ENCODE results near the gene PSMD2.

The PSMD2 gene

GRCh38 chr3:184275961-184276910 lies 22.8 kb upstream of the PSMD2 start, which contains the start of gene ECE2:
ECE2 (plus strand) TSS chr3:184276022; CDS start chr3:184276154, 132 bp downstream.
- no peak within 1 kb of the TSS for H3K4me3 ChIP-seq (ENCODE audit: low read depth, low read length)
- no peak for DNase-seq (ENCODE audit: low read depth)

- no peak overlapping the region for H3K4me3 ChIP-seq (ENCODE audit: low read depth, low read length)
- no peak for DNase-seq (ENCODE audit: low read depth)
These were observed 21.7 kb upstream of the PSMD2 start for GRCh38 chr3:184277366-184277765.

DNA sequence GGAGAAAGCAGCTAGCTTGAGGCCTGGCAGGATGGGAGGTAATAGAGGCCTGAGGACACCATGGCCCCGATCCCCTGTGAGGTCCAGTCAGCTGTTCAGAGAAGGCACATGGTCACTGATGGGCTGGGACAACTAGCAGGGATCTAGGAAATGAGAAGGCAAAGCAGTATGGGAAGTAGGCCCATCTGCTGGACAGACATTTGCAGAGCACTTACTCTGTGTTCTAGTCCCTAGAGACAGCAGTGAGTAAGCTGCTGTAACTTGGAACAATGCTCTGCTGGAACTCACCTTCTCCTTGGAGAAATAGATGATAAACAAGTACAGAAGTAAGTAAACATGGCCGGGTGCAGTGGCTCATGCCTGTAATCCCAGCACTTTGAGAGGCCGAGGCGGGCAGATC lies 16.1 kb upstream of the PSMD2 start:
- no peak for DNase-seq (ENCODE audit: low read depth)
- no peak overlapping the region for H3K4me3 ChIP-seq (ENCODE audit: low read depth, low read length)

DNA sequence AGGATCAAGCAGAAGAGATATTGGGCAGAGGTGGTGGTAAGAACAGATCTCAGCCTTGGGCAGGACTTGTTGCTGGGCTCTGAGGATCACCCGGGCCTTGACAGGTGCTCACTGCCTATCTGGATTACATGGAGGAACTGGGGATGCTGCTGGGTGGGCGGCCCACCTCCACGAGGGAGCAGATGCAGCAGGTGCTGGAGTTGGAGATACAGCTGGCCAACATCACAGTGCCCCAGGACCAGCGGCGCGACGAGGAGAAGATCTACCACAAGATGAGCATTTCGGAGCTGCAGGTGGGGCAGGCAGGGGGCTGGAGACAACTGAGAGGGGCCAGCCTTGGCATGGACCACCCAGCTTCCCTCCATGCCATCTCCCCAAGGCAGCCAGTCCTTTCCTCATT lies 15.4 kb upstream of the PSMD2 start:
- H3K4me3 ChIP-seq (ENCODE audit: low read depth, low read length), result no peak overlapping the region
- no peak for DNase-seq (ENCODE audit: low read depth)

GRCh38 chr3:184284696-184285095 lies 14.3 kb upstream of the PSMD2 start:
- H3K4me3 ChIP-seq (ENCODE audit: low read depth, low read length), result no peak overlapping the region
- peak; percentile 42 for DNase-seq (ENCODE audit: low read depth)

DNA sequence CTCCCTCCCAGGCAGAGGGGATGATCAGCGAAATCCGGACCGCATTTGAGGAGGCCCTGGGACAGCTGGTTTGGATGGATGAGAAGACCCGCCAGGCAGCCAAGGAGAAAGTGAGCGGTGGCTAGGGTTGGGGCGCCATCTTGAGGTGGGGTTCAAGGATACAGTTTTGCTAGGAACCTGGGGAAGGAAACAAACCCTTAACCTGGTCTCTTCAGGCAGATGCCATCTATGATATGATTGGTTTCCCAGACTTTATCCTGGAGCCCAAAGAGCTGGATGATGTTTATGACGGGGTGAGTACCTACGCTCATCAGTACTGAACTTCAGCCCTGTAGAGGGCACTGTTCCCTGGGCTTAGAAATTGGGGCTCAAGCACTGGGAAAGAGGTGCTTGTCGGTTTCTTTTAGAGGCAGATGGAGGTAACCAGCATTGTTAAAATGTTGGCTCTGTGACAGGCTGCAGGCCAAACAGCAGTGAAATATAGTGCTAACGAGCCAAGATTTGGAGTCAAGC lies 9.6 kb upstream of the PSMD2 start:
- H3K4me3 ChIP-seq (ENCODE audit: low read depth, low read length), result no peak overlapping the region

DNA sequence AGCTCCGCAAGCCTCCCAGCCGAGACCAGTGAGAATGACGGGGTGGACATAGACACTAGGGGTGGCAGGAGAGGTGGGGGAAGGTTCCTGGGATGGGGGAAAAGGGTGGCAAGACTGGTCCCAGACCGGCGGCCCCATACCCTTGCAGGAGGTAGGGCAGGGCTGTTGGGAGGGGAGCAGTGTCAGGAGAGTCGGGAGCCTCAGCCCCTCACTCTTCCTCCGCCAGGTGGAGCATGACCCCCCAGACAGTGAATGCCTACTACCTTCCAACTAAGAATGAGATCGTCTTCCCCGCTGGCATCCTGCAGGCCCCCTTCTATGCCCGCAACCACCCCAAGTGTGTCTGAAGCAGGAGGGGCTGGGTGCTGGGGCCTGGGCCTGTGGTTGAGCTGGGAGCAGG lies 8.7 kb upstream of the PSMD2 start:
- no peak overlapping the region for H3K4me3 ChIP-seq (ENCODE audit: low read depth, low read length)
- DNase-seq (ENCODE audit: low read depth), result no peak

More for the DNA sequence above, 9.6 kb upstream of the PSMD2 start:
- DNase-seq (ENCODE audit: low read depth), result peak; percentile 8

GRCh38 chr3:184291044-184291737 lies 7.8 kb upstream of the PSMD2 start:
- DNase-seq (ENCODE audit: low read depth), result no peak
- no peak overlapping the region for H3K4me3 ChIP-seq (ENCODE audit: low read depth, low read length)

- DNase-seq (ENCODE audit: low read depth), result no peak
- no peak overlapping the region for H3K4me3 ChIP-seq (ENCODE audit: low read depth, low read length)
These were observed 7.1 kb upstream of the PSMD2 start for GRCh38 chr3:184291738-184292445.

DNA sequence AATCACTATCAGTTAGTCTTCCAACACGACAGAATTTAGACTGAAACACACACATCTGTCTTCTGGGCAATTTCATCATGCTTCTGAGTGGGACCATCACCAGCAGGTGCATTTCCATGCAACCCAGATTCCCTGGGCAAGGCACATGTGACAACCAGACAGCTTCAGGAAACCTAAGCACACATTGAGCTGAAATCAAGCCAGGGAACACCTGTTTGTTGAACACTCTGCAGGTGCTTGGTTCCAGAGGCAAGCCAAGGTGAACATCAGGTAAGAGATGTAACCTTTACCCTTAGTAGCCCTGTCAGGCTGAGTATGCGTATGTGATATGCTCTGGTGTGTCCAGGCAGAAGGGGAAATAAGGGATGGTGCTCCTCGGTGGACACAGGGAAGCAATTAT lies 3.3 kb upstream of the PSMD2 start:
- no peak overlapping the region for H3K4me3 ChIP-seq (ENCODE audit: low read depth, low read length)
- DNase-seq (ENCODE audit: low read depth), result no peak

DNA sequence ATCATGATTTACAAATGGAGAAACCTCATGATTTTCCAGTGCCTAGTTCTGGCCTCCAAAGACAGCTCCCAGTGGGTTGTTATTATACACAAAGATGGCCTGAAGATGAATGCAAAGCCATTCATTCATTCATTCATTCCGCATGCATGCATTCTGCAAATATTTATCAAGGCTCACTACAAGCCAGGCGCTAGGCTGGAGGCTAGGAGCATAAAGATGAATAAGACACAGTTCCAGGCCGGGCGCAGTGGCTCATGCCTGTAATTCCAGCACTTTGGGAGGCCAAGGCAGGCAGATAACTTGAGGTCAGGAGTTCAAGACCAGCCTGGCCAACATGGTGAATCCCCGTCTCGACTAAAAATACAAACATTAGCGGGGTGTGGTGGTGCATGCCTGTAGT lies 2.4 kb upstream of the PSMD2 start:
- H3K4me3 ChIP-seq (ENCODE audit: low read depth, low read length), result no peak overlapping the region
- DNase-seq (ENCODE audit: low read depth), result no peak

- peak overlapping the region; percentile 96 for H3K4me3 ChIP-seq (ENCODE audit: low read depth, low read length)
- DNase-seq (ENCODE audit: low read depth), result no peak
These were observed 692 bp downstream of the PSMD2 start for GRCh38 chr3:184299488-184300377.

GRCh38 chr3:184300378-184300720 lies 1.3 kb downstream of the PSMD2 start:
- peak overlapping the region; percentile 96 for H3K4me3 ChIP-seq (ENCODE audit: low read depth, low read length)
- DNase-seq (ENCODE audit: low read depth), result no peak

GRCh38 chr3:184305577-184305976 lies 6.5 kb downstream of the PSMD2 start:
- no peak for DNase-seq (ENCODE audit: low read depth)
- H3K4me3 ChIP-seq (ENCODE audit: low read depth, low read length), result no peak overlapping the region

DNA sequence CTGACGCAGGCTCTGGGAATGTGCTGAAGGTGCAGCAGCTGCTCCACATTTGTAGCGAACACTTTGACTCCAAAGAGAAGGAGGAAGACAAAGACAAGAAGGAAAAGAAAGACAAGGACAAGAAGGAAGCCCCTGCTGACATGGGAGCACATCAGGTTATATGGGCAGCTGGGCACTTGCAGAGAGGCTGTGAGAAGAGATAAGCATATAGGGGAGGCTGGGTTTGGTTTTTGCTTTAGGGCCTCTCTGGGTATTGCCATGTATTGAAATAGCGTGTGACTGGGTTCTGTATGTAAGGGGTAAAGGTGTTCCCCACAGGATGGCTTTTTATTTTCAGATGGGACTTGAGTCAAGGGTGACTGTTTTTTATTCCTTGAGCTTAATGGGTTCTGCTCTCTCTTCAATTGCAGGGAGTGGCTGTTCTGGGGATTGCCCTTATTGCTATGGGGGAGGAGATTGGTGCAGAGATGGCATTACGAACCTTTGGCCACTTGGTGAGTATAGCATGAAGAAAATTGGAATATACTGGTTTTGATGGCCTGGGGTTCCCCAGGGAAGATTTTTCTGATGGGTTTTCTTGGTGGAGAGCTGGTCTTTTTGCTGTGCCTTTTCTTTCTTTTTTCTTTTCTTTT lies 7.4 kb downstream of the PSMD2 start:
- no peak for DNase-seq (ENCODE audit: low read depth)
- no peak overlapping the region for H3K4me3 ChIP-seq (ENCODE audit: low read depth, low read length)

- no peak for DNase-seq (ENCODE audit: low read depth)
- no peak overlapping the region for H3K4me3 ChIP-seq (ENCODE audit: low read depth, low read length)
These were observed 8.9 kb downstream of the PSMD2 start for GRCh38 chr3:184307915-184308314.

- DNase-seq (ENCODE audit: low read depth), result no peak
- no peak overlapping the region for H3K4me3 ChIP-seq (ENCODE audit: low read depth, low read length)
These were observed 9.7 kb downstream of the PSMD2 start for GRCh38 chr3:184308744-184309143.

DNA sequence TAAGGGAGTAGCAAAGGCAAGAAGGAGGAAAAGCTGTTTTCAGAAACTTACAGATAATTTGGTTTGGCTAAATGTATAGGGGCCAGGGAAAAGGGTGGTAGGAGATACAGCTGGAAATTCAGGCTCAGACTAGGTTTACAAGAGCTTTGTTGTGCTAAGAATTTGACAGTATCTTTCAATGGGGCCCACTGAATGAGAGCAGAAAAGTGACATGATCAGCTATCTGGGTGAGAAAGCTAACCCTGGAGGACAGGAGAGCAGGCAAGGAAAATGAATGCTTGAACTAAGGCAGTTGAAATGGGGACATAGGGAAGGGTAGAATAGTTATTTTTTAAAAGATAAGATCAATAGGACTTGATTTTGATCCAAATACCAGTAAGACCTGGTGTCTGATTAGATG lies 12.6 kb downstream of the PSMD2 start:
- no peak overlapping the region for H3K4me3 ChIP-seq (ENCODE audit: low read depth, low read length)

DNA sequence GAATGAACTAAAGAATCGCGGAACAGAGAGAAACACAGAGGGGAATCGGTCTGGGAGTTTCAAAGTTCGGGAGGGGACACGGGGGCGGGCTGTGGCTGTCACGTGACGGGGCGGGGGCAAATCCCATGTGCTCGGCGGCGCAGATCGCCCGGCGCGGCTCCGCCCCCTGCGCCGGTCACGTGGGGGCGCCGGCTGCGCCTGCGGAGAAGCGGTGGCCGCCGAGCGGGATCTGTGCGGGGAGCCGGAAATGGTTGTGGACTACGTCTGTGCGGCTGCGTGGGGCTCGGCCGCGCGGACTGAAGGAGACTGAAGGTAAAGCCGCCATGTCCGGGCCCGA lies 15.3 kb downstream of the PSMD2 start, which contains the start of gene EIF4G1:
Gene EIF4G1, plus strand, starts transcription at position 244 of the 337 bp plus-strand sequence. CDS start 1,191 bp downstream, outside the sequence.
- H3K4me3 ChIP-seq (ENCODE audit: low read depth, low read length), result peak within 1 kb of the TSS; percentile 80
- DNase-seq (ENCODE audit: low read depth), result peak; percentile 84

More for the DNA sequence above, 12.6 kb downstream of the PSMD2 start:
- DNase-seq (ENCODE audit: low read depth), result no peak
